HG03575 (cell line): ENCODE data around the gene RNF157.

ENCODE experiments used
- ATAC-seq: cut with Tn5 transposase; IDR thresholded peaks from one replicate; pipeline ENCODE4 v1.9.1; 2021; ENCODE audit not compliant: unreplicated experiment, insufficient number of reproducible peaks, low FRiP score; ENCODE audit errors: extremely low read depth

The RNF157 gene

DNA sequence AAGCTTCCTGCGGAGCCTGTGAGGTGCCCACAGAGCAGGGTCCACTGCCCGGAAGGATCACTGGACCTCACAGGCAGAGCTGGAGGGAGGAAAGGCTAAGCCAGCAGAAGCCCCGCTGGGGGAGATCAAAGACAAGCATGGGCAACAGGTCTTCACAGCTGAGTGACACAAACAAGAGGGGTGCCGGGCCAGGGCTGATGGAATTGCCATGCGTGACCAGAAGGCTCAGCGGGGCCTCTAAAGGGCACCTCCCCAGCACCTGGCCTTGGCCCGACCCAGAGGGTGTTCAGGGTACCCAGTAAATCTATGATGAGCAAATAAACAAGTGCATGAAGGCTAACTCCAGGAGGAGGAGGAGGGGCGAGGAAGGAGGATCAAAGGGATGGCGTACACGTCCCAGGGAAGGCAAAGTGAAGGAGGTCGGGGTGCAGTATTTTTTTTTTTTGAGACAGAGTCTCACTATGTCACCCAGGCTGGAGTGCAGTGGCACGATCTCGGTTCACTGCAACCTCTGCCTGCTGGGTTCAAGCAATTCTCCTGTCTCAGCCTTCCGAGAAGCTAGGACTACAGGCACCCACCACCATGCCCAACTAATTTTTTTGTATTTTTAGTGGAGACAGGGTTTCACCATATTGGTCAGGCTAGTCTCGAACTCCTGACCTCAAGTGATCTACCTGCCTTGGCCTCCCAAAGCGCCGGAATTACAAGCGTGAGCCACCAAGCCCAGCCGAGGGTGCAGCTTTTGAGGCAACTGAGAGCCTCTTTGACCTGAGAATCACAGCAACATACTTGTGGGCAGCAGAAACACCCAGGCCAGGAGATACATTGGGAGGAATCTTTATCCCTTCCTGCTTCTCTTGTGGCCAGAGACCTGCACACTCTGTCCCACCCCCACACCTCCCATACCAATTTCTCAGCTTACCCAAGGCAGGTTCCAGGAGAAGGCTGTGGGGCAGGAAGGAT, 120.6 kb downstream of the RNF157 start:
- ATAC-seq = no peak

DNA sequence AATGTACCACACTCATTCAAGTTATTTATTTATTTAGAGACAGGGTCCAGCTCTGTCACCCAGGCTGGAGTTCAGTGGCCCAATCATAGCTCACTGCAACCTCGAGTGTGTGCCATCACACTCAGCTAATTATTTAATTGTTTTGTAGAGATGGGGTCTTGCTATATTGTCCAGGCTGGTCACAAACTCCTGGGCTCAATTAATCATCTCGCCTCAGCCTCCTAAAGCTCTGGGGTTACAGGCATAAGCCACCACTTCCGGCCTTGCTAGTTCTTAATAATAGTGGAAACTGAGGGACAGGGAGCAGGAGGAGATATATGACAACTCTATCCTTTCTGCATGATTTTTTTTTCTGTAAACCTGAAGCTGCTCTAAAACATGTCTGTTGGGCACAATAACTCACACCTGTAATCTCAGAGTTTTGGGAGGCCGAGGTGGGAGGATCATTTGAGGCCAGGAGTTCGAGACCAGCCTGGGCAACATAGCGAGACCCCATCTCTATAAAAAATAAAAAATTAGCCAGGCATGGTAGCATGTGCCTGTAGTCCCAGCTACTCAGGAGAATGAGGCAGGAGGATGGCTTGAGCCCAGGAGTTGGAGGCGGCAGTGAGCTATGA, 125.0 kb downstream of the RNF157 start:
- ATAC-seq = no peak

DNA sequence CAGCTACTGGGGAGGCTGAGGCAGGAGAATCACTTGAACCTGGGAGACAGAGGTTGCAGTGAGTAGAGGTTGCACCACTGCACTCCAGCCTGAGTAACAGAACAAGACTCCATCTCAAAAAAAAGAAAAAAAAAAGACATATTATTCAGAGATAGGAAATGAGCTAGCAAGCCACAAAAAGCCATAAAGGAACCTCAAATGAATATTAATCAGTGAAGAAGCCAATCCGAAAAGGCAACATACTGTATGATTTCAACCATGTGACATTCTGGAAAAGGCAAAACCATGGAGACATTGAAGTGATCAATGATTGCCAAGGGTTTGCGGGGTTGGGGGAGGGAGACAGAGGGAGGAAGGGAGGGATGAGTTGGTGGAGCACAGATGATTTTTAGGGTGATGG, 128.3 kb downstream of the RNF157 start:
- no peak for ATAC-seq

DNA sequence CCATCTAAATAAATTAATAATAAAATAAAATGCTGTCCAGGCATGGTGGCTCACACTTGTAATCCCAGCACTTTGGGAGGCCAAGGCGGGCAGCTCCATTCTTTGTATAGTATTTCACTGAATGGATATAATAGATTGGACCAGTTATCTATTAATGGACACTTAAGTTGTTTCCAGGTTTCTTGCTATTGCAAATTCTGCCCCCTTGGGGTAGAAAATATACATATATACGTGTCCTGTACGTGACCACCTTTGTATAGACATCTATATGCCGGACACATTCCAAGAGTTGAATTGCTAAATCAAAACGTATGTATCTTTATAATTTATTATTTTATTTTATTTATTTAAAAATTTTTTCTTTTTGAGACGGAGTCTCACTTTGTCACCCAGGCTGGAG, 132.8 kb downstream of the RNF157 start:
- ATAC-seq = no peak

DNA sequence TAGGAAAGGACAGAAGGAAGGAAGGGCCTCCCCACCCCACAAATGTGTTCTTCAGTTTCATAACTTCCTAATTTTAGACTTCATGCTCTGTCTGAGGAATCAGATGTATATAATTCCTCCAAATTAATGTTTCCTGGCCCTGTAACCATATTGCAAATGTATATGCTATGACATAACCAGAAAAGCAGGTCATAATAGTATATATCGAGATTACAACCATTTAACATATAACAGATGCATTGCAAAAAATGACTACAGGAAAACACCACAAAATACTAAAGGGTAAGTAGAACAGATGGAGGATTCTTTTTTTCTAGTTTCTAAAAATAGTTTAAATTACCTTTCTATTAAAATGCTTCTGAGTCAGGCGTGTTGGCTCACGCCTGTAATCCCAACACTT, 133.6 kb downstream of the RNF157 start:
- ATAC-seq = no peak

DNA sequence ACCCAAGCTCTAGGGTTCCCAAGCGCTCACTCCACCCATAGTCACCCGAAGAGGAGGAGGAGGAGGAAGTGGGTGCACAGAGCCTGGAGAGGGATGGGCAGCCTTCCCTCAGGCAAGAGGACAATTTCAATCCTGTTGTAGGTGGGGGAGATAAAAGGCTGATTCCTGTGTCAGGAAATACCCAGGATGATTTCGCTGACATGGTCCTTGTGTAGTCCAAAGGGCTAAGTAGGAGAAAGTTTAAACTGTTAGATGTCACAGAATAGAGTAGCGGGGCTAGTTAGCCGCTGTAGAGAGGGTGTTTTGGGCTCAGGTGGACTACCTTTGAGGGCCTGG, 135.4 kb downstream of the RNF157 start:
- no peak for ATAC-seq

DNA sequence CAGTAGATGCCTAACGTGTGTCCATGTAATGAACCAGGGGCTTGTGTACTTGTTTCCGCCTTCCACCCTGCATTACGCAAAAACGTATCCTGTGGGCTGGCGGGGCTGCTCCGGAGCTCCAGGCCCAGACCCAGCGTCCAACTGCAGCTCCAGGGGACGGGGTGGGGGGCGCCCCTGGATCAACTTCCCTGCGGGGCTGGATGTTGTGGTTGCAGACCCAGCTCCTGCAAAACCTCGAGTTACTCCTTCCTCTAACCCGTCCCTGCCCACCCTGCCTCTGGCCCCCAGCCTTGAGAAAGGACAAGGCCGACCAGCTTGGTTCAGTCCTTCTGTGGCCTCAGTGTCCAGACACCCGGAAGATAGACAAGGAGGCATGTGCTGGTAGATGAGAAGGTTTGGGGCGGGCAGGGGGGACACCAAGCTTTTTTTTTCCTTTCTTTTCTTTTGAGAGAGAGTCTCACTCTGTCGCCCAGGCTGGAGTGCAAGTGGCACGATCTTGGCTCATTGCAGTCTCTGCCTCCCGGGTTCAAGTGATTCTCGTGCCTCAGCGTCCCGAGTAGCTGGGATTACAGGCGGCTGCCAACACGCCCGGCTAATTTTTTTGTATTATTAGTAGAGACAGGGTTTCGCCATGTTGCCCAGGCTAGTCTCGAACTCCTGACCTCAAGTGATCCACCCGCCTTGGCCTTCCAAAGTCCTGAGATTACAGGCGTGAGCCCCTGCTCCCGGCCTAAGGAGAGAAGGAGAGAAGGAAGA, 136.0 kb downstream of the RNF157 start:
- ATAC-seq = no peak

DNA sequence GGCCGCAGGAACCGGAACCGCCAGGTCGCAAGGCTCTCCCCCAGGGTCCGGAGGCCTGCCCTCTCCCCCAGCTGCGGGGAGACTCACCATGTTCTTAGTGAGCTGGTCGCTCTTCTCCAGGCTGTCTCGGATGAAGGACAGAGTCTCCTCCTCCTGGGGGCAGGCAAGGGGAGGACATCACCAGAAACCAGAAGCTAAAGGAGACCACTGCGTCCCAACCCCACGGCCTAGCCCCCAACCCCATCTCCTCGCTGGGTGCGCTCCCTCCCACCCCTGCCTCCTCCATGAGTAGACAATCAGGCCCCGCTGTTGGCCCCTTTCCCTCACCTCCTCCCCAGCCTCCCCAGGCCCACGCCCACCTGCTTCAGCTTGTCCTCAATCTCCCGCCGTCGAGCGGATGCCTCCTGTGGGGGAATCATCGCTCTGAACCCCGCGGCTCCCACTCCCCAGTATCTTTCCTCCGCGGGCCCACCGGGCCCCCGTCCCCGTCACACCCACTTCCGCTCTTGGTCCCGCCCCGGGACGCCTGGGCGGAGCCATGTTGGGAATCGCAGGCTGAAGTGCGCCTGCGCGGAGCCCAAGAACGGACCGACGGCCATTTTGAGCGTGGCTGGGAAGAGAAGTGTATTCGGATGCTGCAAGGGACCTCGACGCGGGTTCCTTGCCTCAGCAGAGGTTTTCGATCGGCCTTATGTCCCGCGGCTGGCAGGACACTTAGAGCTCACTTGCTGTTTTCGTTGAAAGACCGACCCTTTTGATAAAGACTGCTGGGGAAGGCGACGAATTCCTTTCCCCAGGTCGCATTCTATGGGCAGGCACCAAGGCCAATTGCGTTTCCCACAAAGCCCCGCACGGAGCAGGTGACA, 136.8 kb downstream of the RNF157 start, which contains the start of gene EXOC7:
Gene EXOC7, minus strand, starts transcription at position 514 of the 866 bp plus-strand sequence. Its CDS starts 95 bp downstream, at position 419.
- no peak for ATAC-seq

DNA sequence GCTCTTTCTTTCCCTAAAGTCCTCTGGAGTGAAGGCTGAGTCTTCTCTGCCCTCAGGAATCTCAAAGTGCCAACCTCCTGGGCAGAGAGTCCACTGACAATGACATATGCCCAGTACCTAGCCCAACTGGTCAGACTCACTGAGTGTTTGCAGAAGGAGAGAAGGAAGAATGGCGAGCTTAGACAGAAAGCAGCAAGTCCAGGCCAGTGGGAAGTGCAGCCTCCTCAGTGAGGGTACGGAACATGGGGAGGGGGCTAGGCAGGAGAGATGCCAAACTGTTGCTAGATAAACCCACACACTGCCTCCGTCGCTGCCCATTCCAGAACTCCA, 137.4 kb downstream of the RNF157 start:
- ATAC-seq = no peak

DNA sequence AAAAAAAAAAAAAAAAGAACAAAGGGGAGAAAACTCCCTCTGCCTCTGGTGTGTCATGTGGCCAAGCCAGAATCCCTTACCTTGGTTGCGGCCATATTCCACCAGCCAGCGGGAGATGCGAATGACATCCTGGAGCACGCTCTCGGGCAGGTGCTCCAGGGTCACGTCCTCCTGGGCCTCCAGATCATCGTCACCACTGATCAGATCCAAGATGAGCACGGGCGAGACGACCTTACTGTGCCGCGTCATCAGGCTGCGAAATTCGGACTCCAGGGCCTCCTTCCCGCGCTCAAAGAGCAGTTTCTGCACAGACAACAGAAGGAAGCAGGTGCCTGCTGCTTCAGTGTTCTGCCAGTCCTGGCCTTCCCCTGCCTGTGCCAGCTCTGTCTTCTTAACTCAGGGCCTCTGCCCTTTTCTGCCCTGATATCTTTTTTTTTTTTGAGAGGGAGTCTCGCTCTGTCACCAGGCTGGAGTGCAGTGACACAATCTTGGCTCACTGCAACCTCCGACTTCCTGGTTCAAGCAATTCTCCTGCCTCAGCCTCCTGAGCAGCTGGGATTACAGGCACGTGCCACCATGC, 142.5 kb downstream of the RNF157 start:
- ATAC-seq = no peak

DNA sequence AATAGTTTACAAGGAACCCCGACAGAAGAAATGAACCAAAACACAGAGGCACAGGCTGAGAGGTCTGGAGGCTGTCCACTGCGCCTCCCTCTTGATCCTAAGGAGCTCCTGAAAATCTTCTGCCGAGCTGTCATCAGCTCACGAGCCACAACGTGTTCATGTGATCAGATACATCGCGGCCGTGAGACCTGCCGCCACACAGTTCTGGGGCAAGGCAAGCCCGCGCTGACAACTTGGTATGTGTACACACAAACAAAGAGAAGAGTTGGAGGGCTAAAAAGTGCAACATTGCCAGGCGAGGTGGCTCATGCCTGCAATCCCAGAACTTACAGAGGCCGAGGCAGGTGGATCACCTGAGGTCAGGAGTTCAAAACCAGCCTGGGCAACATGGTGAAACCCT, 144.3 kb downstream of the RNF157 start:
- no peak for ATAC-seq

DNA sequence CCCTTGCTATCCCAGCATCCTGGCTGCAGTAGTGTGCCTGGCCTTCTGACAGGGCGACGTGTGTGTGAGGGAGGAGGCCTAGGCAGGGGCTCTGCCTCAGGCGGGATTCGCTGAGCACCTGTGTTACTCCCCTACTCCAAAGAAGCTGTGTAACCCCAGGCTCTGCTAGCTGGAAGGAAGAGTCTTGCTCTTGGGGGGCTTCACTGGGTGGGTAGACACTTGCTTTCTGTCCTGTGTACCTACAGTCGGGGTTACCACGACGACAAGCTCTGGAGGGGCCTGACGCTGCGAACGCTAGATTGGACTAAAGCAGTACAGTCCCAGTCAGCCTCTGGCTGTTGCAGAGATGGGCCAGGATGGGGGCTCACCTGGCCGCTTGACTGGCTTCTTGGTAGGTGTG, 146.2 kb downstream of the RNF157 start:
- ATAC-seq = no peak

DNA sequence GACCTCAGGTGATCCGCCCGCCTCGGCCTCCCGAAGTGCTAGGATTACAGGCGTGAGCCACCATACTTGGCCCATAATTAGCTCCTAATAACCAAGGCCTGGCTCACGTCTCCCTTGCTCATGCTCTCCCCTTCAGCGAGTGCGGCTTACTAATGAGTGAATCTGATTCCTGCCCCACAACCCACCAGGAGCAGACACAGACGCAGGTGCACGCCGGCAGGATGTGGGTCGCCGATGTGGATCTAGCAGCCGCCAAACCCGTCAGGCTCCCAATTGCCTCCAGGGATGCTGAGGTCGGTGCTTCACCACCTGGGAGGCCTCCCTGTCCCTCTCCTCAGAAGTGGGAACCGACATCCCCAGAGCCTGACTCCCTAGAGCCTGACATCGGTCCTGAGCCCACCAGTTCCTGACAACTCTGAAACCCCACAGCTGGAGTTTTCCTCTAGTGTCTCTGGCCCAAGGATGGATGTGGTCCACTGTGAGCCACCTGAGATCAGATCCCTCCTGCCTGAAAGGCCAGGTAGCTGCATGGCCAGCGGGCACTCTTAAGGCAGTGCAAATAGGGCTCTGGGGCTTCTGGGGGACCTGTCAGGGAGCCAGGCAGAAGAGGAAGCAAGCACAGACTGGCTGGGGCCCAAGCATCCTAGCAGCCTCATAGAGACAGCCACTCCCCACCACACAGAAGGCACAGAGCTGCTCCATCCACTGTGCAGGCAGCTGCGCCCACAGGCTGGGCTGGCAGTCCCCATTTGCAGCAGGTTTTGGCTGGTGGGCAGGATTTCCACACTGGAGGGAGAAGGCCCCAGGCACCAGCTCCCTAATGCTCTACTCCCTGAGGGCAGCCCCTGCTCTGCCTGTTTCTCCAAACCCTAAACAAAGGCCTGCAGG, 147.5 kb downstream of the RNF157 start:
- no peak for ATAC-seq
